HUDEP-2 (cell line): ENCODE data around the gene SLC18B1.

Experiments used
- DNase-seq, 76 experiments: peaks; one replicate each; lab custom pipeline; 2025; ENCODE audit not compliant: unreplicated experiment in 76 of 76; lab: John Stamatoyannopoulos, UW

SLC18B1 gene

DNA sequence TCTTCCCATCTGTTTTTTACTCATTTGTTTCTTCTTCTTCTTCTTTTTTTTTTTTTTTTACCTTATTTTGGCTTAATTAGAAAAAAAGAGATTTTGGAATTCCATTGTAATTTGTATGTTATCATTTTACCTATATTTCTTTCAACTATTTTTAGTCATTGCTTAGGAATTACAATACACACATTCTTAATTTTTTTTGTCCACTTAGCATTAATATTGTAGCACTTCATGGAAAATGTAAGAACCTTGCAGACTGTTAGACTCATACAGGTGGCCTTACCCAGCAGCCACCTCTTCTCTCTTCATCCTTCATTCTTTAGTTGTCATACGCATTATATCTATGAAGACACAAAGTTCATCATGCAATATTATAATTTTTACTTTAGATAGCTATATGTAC, 5.8 kb upstream of the SLC18B1 start:
- no peak for DNase-seq

DNA sequence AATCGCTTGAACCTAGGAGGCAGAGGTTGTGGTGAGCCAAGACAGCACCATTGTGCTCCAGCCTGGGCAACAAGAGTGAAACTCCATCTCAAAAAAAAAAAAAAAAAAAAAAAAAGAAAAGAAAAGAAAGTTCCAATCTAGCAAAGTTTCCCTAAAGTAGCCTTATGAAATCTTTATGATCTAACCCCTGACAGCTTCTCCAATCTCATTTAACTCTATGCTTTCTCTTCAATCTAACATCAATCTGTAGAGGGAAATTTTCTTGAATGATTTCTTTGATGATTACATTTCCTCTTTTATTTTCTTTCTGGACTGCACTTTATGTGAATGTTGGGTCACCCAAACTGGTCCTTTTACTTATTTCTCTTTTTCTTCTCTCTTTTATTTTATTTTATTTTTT, 2.2 kb upstream of the SLC18B1 start:
- DNase-seq, result no peak

DNA sequence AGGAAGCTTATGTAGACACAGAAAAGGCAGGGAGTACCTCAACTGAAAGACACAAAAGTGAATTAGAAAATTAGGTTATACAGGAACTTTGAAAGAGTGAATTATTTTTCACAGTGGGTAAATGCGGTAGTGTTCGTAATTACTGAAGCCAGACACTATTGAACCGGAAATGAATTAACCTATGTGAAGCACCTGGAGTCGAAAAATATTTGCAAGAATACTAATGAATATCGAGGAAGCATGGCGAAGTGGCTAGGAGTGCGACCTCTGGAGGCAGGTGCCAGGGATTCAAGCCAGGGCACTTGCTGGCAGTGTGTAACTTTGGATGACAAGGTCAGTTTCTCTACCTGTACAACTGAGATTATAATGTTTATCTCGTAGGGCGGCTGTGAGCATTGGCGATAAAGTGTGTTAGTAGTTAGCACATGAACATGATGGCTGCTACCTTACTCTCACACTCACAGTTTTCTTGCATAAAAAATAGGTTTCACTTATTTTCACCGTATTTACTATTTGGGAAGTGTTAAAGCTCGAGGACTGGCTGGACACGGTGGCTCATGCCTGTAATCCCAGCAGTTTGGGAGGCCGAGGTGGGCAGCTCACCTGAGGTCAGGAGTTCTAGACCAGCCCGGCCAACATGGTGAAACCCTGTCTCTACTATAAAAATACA, 567 bp upstream of the SLC18B1 start:
- DNase-seq, result peak in 73 of 76 experiments; percentile 23 to 92 (median 74)

DNA sequence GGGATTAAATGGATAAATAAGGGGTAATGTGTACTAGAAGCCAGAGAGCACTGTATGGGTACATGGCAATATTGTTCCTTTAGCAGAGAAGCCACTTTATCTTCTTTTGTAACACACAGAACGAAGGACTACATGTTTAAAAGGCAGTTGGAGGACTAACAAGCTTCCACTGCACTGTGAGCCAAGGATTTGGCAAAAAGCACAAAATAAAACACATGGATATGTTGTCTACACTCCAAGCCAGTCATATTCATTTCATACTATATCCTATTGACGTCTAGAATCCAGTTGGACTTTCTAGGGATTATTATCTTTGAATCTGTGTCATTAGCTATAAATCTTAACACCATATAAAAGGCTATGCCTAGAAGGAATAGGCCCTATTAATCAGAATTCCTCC, 3.0 kb downstream of the SLC18B1 start:
- DNase-seq, result no peak

DNA sequence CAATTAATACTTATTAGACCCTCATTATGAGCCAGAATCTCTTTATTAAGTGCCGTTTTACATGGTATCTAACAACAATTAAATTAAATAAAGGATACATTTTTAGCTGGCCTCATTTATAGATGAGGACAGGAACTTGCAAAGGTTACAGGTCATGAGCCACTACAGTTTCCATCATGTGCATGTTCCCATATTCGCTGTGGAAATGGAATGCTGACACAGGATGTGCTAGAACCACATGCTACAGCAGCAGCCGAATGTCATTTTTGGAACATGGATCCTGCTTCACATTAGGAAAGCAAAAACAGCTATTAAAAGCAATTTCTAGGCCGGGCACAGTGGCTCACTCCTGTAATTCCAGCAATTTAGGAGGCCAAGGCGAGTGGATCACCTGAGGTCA, 5.9 kb downstream of the SLC18B1 start:
- no peak for DNase-seq

DNA sequence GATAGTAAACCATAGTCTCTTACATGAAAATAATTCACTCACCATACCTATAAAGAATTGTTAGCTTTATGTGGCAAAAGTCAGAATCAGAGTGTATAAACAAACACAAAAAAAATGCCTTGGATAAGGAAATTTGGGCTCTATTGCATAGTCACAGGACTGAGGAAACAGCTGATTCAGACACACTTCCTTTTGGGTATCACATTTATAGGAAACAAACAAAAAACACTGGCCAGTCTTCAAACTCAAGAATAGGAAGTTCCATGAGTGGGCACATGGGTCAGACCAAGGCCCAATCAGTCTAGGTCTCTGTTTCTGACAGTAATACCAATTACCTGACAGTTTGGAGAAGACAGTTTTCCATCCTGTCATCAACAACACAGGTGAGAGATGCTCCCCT, 8.0 kb downstream of the SLC18B1 start:
- DNase-seq, result no peak

DNA sequence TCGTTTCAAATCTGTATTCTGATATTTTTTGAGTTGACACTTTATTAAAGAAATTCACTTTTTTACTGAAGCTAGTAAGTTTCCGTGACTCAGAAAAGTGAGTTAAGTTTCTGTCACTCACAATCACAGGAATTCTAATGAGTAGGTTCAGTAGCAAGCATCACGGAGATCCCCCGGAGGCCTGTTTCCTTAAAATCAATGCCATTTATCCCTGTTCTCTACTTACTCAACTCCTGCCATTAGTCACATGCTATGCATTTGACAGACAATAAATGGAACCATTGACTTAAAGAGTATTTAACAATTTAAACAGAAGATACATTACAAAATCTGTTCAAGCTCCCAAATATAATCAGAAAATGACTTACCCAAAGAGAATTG, 9.1 kb downstream of the SLC18B1 start:
- DNase-seq, result no peak

DNA sequence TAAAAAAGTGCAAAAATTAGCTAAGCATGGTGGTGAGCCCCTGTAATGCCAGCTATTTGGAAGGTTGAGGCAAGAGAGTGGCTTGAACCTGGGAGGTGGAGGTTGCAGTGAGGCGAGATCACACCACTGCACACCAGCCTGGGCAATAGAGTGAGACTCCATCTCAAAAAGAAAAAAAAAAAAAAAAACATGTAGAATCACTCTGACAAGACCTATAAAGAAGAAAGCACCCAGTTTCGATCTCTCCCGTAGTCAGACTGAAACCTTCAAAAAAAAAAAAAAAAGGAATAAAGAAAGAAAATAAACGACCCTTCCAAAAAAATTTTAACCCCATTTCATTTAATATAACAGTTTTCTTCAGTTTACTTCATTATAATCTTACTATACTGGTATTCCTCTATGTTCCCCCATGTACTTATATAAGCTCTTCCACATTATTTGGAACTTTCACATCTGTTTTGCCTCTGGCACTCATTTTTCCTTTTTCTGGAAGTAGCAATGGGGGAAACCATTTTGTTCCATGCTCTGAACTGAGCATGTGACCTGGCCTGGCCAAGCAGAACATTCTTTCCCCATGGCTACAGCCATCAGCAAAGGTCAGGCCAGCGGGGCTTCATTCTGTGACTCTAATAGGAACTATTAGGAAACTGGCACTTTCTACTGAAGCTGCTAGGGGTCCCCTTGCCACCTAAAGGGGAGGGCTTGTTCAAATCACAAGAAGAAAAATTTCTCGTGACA, 9.6 kb downstream of the SLC18B1 start:
- DNase-seq, result no peak

DNA sequence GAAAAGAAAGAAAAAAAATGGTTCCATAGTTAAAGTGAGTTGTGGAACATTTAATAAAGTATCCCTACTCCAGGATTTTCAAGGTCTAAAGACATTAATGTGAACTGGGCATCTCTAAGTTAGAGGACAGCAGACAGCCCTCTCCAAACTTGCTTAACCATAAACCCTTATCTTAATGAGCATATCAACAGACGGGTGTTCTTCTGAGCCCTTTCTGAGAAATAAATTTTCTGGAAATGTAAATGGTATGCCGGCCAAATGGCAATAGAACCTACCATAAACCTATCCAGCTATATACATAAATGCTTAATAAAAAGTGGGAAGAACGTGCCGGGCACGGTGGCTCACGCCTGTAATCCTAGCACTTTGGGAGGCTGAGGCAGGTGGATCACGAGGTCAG, 12.5 kb downstream of the SLC18B1 start:
- peak in 13 of 76 experiments; percentile 18 to 73 (median 39) for DNase-seq

DNA sequence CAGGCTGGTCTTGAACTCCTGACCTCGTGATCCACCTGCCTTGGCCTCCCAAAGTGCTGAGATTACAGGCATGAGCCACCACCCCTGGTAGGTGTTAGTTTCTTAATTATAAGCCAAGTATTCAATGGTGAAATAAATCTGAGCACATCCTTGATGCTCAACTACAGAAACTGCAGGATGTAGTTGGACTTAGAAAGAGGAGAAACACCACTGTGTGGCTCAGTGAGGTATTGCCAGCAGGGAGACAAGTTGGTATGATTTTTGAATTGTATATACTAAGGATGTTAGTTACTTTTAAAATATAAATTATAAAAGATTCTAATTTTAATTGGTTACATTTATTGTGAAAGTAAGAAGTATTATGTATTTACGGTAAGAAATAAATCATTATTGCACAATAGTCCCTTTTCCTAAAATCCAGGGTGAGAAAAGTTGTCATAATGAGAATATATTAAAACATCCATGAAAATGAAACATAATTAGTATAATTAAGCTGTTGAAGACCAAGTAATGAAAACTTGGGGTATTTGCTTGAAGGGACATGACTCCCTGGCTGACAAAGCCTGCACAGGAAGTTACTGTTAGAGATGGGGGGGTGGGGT, 17.6 kb downstream of the SLC18B1 start:
- peak in 7 of 76 experiments; percentile 8 to 55 (median 17) for DNase-seq

DNA sequence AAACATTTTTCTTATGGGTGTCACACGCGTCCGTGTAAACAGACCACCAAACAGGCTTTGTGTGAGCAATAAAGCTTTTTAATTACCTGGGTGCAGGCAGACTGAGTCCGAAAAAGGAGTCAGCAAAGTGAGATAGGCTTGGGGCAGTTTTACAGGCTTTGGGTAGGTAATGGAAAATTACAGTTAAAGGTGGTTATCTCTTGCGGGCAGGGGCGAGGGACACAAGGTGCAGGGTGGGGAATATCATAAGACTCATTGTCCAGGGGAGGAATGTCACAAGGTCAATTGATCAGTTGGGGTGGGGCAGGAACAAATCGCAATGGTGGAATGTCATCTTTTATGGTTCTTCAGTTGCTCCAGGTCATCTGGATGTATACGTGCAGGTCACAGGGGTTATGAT, 20.6 kb downstream of the SLC18B1 start:
- peak in 47 of 76 experiments; percentile 4 to 87 (median 43) for DNase-seq

DNA sequence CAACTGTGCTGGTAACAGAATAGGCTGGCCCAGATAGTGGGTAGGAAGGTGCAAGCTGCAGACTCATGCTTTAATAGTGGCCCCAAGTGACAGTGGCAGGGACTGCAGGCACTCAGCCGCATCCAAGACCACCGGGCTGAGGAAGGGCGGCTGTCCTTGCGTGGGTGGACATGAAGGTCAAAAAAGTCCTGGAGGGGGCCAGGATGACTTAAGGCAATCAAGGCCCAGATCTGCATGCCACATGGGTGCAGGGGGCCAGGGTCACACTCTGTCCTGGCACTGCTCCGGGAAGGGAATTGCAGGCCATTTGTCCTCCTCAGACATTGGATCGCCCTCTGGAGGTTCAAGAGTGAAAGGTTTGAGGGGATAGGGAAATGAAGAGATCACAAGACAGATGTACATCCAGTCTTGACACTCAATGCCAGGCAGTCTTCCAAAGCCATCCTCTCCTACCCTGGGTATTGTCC, 30.4 kb downstream of the SLC18B1 start:
- DNase-seq, result peak in 53 of 76 experiments; percentile 8 to 78 (median 40)

DNA sequence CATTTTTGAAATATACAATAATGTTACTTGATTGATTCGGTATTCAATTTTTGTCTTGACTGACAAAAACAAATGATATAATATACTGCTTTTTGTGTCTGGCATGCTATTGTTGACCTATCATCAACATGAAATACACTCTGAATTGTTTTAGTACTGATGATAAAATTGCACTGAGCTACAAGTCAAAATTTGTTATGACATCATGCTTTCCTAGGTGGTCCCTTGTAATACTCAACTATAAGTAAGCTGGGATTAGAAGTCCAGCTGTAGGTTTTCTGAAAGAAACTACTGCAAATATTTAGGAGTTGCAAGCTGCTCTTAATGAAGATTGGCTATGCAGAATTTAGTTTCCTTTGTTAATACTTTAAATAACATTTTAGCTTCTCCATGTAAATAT, 32.9 kb downstream of the SLC18B1 start:
- DNase-seq, result no peak

DNA sequence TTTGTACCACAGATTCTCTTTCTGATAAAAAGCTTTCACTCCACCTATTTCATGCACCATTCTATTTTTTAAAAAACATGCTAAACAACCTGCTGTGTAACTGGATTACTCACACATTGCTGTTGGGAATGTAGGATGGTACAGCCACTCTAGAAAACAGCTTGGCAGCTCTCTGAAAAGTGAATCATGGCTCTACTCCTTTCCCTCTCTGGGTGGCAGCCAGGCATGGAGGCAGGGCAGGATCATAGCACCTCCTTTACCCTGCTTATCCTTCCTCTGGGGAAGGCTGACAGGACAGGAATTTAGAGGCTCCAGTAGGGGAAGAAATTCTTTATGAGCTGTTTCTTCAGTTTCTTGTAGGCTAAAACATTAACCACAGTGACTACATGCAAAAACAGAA, 34.1 kb downstream of the SLC18B1 start:
- no peak for DNase-seq

DNA sequence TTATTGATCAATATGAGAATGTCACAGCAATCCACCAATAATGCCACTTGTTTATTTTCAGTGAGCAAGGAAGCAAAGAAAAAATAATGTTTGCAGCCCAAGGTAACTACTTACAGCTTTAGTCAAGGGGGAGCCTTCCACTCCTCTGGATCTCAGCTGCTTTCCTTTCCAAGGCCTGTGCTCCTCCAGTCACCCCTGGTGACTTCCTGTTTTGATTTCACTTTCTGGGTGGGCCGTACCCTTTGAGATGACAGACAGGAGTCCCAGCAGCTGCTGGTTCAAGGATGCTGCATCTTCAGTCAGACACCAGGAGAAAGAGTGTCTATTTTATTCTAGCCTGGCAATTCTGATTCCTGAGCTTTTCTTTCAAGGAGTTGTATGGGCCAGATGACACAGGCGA, 35.2 kb downstream of the SLC18B1 start:
- peak in 1 of 76 experiments; percentile 24 for DNase-seq

DNA sequence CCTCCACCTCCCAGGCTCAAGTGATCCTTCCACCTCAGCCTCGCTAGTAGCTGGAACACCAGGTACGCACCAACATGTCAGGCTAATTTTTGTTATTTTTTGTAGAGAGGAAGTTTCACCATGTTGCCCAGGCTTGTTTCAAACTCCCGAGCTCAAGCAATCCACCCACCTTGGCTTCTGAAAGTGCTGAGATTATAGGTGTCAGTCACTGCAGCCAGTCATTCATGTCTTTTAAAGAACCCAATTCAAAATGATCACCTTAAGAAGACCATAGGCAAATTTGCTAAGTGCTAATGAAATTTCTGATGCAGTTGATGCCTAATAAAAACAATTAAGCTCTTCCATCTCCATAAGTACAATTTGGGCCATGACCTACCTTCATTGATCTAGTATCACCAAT, 38.2 kb downstream of the SLC18B1 start:
- no peak for DNase-seq

DNA sequence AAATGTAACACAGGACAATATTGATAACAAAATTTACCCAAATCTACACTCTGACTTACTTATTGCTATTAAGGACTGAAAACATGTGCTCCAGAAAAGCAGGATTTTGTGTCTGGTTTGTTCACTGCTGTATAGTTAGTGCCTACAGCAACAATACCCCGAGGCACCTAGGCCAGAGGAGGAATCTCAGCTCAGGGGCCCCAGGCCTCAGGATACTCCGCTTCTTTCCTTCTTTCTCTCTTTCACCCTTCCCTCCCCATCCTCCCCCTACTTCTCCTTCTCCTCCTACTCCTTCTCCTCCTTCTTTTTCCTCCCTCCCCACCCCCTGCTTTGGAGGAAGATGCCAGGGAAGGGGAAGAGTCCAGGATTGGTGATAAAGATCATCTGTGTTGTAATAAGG, 39.7 kb downstream of the SLC18B1 start:
- DNase-seq, result no peak

DNA sequence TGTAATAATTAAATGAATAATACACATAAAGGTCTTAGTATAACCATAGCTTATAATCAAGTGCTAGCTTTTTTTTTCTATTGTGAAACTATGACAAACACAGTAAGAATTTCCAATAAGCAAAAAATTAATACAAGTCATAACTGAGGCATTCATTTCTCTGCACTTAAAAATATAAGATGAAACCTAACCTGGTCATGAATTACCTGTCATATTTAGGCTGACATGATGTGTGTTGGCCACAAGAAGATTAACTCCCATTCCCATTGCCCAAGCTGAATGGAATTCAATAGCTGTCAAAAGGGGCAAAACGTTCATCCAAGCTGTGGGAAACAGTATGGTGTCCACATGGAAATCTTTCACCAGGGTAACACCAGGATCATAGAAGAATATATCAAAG, 46.2 kb downstream of the SLC18B1 start:
- no peak for DNase-seq

DNA sequence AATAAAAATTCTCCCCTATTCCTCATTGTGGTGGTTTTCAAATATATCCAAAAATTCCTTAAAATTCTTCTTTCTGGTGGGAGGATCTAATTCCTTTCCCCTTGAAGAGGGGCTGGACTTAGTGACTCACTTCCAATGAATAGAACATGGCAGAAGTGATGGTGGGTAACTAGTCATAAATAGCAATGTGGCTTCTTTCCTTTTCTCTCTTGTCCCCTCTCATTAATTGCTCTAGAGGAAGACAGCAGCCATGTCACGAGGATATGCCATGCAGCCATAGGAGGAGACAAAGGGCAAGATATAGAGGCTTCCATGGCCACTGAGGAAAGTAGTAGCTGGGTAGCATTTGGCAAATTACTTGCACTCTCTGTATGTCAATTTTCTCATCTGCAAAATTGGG, 46.6 kb downstream of the SLC18B1 start:
- no peak for DNase-seq

DNA sequence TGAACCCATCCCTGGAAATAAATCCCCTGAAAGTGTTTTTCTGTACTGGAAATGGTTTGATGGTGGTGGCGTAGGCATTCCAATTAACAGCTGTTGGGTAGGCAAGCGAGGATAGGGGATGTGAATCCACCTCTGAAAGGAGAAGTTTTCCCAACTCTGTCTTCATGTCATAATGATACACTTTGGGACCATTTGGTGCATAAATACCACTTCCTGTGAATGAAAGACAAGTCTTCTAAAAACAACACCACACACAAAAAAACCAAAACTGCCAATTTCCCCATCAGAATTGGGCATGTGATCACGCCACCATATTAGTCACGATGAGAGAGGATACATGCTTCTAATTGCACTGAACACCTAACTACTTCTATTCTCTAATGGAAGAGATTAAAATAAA, 47.1 kb downstream of the SLC18B1 start:
- DNase-seq, result no peak

DNA sequence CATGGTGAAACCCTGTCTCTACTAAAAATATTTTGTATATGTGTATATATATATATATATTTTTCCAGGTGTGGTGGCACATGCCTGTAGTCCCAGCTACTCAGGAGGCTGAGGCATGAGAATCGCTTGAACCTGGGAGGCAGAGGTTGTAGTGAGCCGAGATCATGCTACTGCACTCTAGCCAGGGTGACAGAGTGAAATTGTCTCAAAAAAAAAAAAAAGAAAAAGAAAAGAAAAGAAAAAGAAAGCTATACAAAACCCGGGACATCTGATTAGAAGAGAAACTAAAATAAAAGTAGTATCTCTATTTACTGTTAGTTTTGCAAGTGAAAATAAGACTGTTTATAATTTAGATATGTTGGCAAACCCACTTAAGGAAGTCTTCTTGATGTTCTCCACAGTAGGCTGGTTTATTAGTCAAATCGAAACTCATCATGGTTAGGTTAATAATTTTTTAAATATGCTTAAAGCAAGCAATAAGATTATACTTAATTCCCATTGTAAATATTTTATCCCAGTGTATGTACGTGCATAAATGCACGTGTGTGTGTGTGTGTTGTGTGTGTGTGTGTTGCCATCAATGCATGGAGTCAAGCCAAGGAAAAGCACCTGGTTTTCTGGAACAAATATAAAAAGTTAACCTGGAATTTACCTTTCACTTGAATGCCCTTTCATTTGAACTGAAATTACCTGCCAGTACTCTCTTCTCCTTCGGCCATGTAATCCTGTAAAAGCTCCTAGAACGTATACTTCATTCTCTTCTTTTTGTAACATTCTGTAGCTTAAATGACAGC, 47.8 kb downstream of the SLC18B1 start:
- DNase-seq, result no peak
